ENCODE data around the gene ZFYVE27. TPM values are rescaled to one million over a fixed set of nuclear protein-coding genes. Genes with fewer than 3 reads are reported as not detected.

The ZFYVE27 gene
- total and polyA plus RNA-seq, 2 experiments from 2014 or later, result 17.2 to 32.6 TPM

- TF ChIP-seq EZH2 (IDR thresholded peaks at IDR 0.05; ENCODE audit: insufficient read depth, poor library complexity, severe bottlenecking) (no peak), EZH2phosphoT487 (IDR thresholded peaks at IDR 0.05; ENCODE audit: insufficient read depth, low read depth) (no peak)
- peaks cover 29% of the 10 kb centered on the region for H3K27me3 ChIP-seq (replicated peaks; ENCODE audit: insufficient read depth)
- no peaks in the 10 kb centered on the region for H3K4me1 ChIP-seq (ENCODE audit: insufficient read depth)
- no peak overlapping the region for H3K4me2 ChIP-seq (ENCODE audit: unreplicated experiment)
- in situ Hi-C loops (cut with MboI), result loop anchor here (25.0 kb wide), 1 partner anchor 262 kb away; the partner anchor contains the start of gene CRTAC1
- H3K4me3 ChIP-seq, result no peak overlapping the region
- no peak overlapping the region for H2AFZ ChIP-seq
- WGBS, 2 experiments (ENCODE audit: low coverage in 1 of 2, low lambda C conversion rate in 2 of 2, missing lambda C conversion rate in 2 of 2), result 35 to 37% methylated on average over 10 of the region's 10 CpGs
- H3K9me2 ChIP-seq (ENCODE audit: insufficient read depth), result no peaks in the 10 kb centered on the region
- no peaks in the 10 kb centered on the region for H3K36me3 ChIP-seq (ENCODE audit: low read depth)
- no peak for DNase-seq
- no peaks in the 10 kb centered on the region for H3K79me2 ChIP-seq (ENCODE audit: insufficient read depth)
- no peak overlapping the region for H3K27ac ChIP-seq
- no peak overlapping the region for H3K9ac ChIP-seq
- H4K20me1 ChIP-seq (ENCODE audit: insufficient read depth), result no peaks in the 10 kb centered on the region
- H3F3A ChIP-seq (ENCODE audit: insufficient read depth), result no peaks in the 10 kb centered on the region
- no peaks in the 10 kb centered on the region for H3K9me3 ChIP-seq (ENCODE audit: low read depth)
These were observed 37.9 kb downstream of the ZFYVE27 start for GRCh38 chr10:97774811-97775294.

GRCh38 chr10:97777143-97777542 lies 40.2 kb downstream of the ZFYVE27 start:
- 73 to 74% methylated on average over 4 of the region's 4 CpGs for WGBS, 2 experiments (ENCODE audit: low coverage in 1 of 2, low lambda C conversion rate in 2 of 2, missing lambda C conversion rate in 2 of 2)
- H3K4me1 ChIP-seq (ENCODE audit: insufficient read depth), result no peaks in the 10 kb centered on the region
- in situ Hi-C loops (cut with MboI), result loop anchor here (25.0 kb wide), 1 partner anchor 260 kb away; the partner anchor contains the start of gene CRTAC1
- no peak overlapping the region for H3K9ac ChIP-seq
- H3K27ac ChIP-seq, result no peak overlapping the region
- no peaks in the 10 kb centered on the region for H3K79me2 ChIP-seq (ENCODE audit: insufficient read depth)
- no peak overlapping the region for H2AFZ ChIP-seq
- no peaks in the 10 kb centered on the region for H4K20me1 ChIP-seq (ENCODE audit: insufficient read depth)
- no peaks in the 10 kb centered on the region for H3F3A ChIP-seq (ENCODE audit: insufficient read depth)
- H3K9me3 ChIP-seq (ENCODE audit: low read depth), result no peaks in the 10 kb centered on the region
- H3K27me3 ChIP-seq (replicated peaks; ENCODE audit: insufficient read depth), result peaks cover 15% of the 10 kb centered on the region
- no peak for TF ChIP-seq EZH2 (IDR thresholded peaks at IDR 0.05; ENCODE audit: insufficient read depth, poor library complexity, severe bottlenecking)
- no peak for TF ChIP-seq EZH2phosphoT487 (IDR thresholded peaks at IDR 0.05; ENCODE audit: insufficient read depth, low read depth)
- H3K4me2 ChIP-seq (ENCODE audit: unreplicated experiment), result no peak overlapping the region
- H3K9me2 ChIP-seq (ENCODE audit: insufficient read depth), result no peaks in the 10 kb centered on the region
- no peak overlapping the region for H3K4me3 ChIP-seq
- H3K36me3 ChIP-seq (ENCODE audit: low read depth), result no peaks in the 10 kb centered on the region
- DNase-seq, result no peak

GRCh38 chr10:97778452-97779302 lies 41.7 kb downstream of the ZFYVE27 start:
- no peaks in the 10 kb centered on the region for H4K20me1 ChIP-seq (ENCODE audit: insufficient read depth)
- no peak overlapping the region for H3K9ac ChIP-seq
- H3K9me2 ChIP-seq (ENCODE audit: insufficient read depth), result no peaks in the 10 kb centered on the region
- no peaks in the 10 kb centered on the region for H3K79me2 ChIP-seq (ENCODE audit: insufficient read depth)
- DNase-seq, result no peak
- no peaks in the 10 kb centered on the region for H3K36me3 ChIP-seq (ENCODE audit: low read depth)
- in situ Hi-C loops (cut with MboI), result loop anchor here (25.0 kb wide), 1 partner anchor 259 kb away; the partner anchor contains the start of gene CRTAC1
- H2AFZ ChIP-seq, result no peak overlapping the region
- H3K4me1 ChIP-seq (ENCODE audit: insufficient read depth), result no peaks in the 10 kb centered on the region
- 60 to 65% methylated on average over 11 of the region's 11 CpGs for WGBS, 2 experiments (ENCODE audit: low coverage in 1 of 2, low lambda C conversion rate in 2 of 2, missing lambda C conversion rate in 2 of 2)
- H3K4me2 ChIP-seq (ENCODE audit: unreplicated experiment), result no peak overlapping the region
- H3F3A ChIP-seq (ENCODE audit: insufficient read depth), result no peaks in the 10 kb centered on the region
- no peaks in the 10 kb centered on the region; the same call in none of the 2 replicates for H3K27me3 ChIP-seq (replicated peaks; ENCODE audit: insufficient read depth)
- H3K27ac ChIP-seq, result no peak overlapping the region
- H3K4me3 ChIP-seq, result no peak overlapping the region
- H3K9me3 ChIP-seq (ENCODE audit: low read depth), result no peaks in the 10 kb centered on the region
- TF ChIP-seq EZH2phosphoT487 (IDR thresholded peaks at IDR 0.05; ENCODE audit: insufficient read depth, low read depth), result no peak

- no peaks in the 10 kb centered on the region for H4K20me1 ChIP-seq (ENCODE audit: insufficient read depth)
- no peaks in the 10 kb centered on the region; the same call in none of the 2 replicates for H3K27me3 ChIP-seq (replicated peaks; ENCODE audit: insufficient read depth)
- no peaks in the 10 kb centered on the region for H3K36me3 ChIP-seq (ENCODE audit: low read depth)
- H3K9me2 ChIP-seq (ENCODE audit: insufficient read depth), result no peaks in the 10 kb centered on the region
- H3K9ac ChIP-seq, result no peak overlapping the region
- no peak for DNase-seq
- WGBS, 2 experiments (ENCODE audit: low coverage in 1 of 2, low lambda C conversion rate in 2 of 2, missing lambda C conversion rate in 2 of 2), result 34 to 36% methylated on average over 4 of the region's 4 CpGs
- H3K4me3 ChIP-seq, result no peak overlapping the region
- H2AFZ ChIP-seq, result no peak overlapping the region
- no peak overlapping the region for H3K27ac ChIP-seq
- no peaks in the 10 kb centered on the region for H3K4me1 ChIP-seq (ENCODE audit: insufficient read depth)
- TF ChIP-seq EZH2phosphoT487 (IDR thresholded peaks at IDR 0.05; ENCODE audit: insufficient read depth, low read depth) (no peak), EZH2 (IDR thresholded peaks at IDR 0.05; ENCODE audit: insufficient read depth, poor library complexity, severe bottlenecking) (no peak)
- H3K4me2 ChIP-seq (ENCODE audit: unreplicated experiment), result no peak overlapping the region
- in situ Hi-C loops (cut with MboI), result loop anchor here (25.0 kb wide), 1 partner anchor 258 kb away; the partner anchor contains the start of gene CRTAC1
- H3F3A ChIP-seq (ENCODE audit: insufficient read depth), result no peaks in the 10 kb centered on the region
- H3K79me2 ChIP-seq (ENCODE audit: insufficient read depth), result no peaks in the 10 kb centered on the region
- no peaks in the 10 kb centered on the region for H3K9me3 ChIP-seq (ENCODE audit: low read depth)
These were observed 42.6 kb downstream of the ZFYVE27 start for GRCh38 chr10:97779492-97779891.

All from GM23248 (cell line).